Measurements from ENCODE around the gene OR1K1. TPM values are rescaled to one million over a fixed set of nuclear protein-coding genes. Genes with fewer than 3 reads are reported as not detected.

The OR1K1 gene
- total and polyA plus RNA-seq, 9 of the 15 experiments (the other 6 are each of a cell fraction or from before 2014, with no cell fraction given): not detected

- peaks cover 22% of the 10 kb centered on the region for H3K79me2 ChIP-seq (ENCODE audit: control insufficient read depth, insufficient read depth, low read length)
- H2AFZ ChIP-seq (ENCODE audit: low read depth, low read length): no peak overlapping the region
- H3K9me1 ChIP-seq (ENCODE audit: control insufficient read depth, insufficient read depth, low read length): no peaks in the 10 kb centered on the region
- WGBS (ENCODE audit: insufficient coverage, low coverage, missing lambda C conversion rate): 18% methylated on average over 7 of the region's 7 CpGs
- H4K20me1 ChIP-seq (replicated peaks; ENCODE audit: control insufficient read depth, insufficient read depth, low read length): 0 out of 2 replicates have a peak, but pooled peaks cover 5% of the 10 kb centered on the region
- H3K4me1 ChIP-seq (replicated peaks in 1 of 2; ENCODE audit: control insufficient read depth in 2 of 2, insufficient read depth in 2 of 2, low read length in 2 of 2): peaks cover 7 to 11% of the 10 kb centered on the region in 2 experiments; a peak in 4 of 5 replicates
- H3K4me2 ChIP-seq (ENCODE audit: insufficient read depth, low read length): peak overlapping the region; percentile 23; the same call in 1 of the 2 replicates
- intact Hi-C loops (cut with micrococcal nuclease) (no loop called here), in situ Hi-C loops (cut with MboI) (loop anchor here (10.0 kb wide), 1 partner anchor 523 kb away; no protein-coding TSS in a partner anchor)
- no peak overlapping the region for H3K4me3 ChIP-seq
- no peaks in the 10 kb centered on the region for H3K27me3 ChIP-seq (ENCODE audit: control insufficient read depth in 2 of 2, insufficient read depth in 2 of 2, low read length in 2 of 2)
- no peak overlapping the region; the same call in 2 of the 3 replicates for H3K27ac ChIP-seq (ENCODE audit: extremely low read depth, low read depth, low read length)
- ChIA-PET POLR2A (no interaction called here), CTCF (ENCODE audit: low intra/inter-chr PET ratio) (no interaction called here)
- DNase-seq (ENCODE audit: extremely low read depth in 1 of 4, low spot score in 3 of 4) (peak in 2 of 4 experiments; percentile 32 to 58), ATAC-seq (peak; percentile 82), FAIRE-seq (peak; percentile 80)
- peaks cover 77% of the 10 kb centered on the region for H3K36me3 ChIP-seq (ENCODE audit: control insufficient read depth, insufficient read depth, low read length)
- peak overlapping the region in 1 of 2 experiments; percentile 59; a peak in 1 of 4 replicates for H3K9ac ChIP-seq (ENCODE audit: insufficient read depth in 1 of 2, low read depth in 2 of 2, low read length in 2 of 2)
- no TSS peak for BruUV-seq (replicated peaks)
- no peaks in the 10 kb centered on the region for H3K9me3 ChIP-seq (replicated peaks; ENCODE audit: control insufficient read depth, insufficient read depth, low read depth, low read length)
- TF ChIP-seq HIVEP1 (CRISPR knock-in tag; IDR thresholded peaks at IDR 0.05) (no peak), ZNF239 (CRISPR knock-in tag; IDR thresholded peaks at IDR 0.05) (no peak), CREM (IDR thresholded peaks at IDR 0.05; ENCODE audit: low read depth) (peak; percentile 51; the same call in 1 of the 2 replicates), GTF2E2 (tag; IDR thresholded peaks at IDR 0.05) (no peak), RCOR1 (IDR thresholded peaks at IDR 0.05; ENCODE audit: borderline replicate concordance in 1 of 2, low read depth in 2 of 2, low read length in 2 of 2) (peak in 1 of 2 experiments; percentile 48; a peak in 1 of 4 replicates), ETV1 (tag; conservative IDR thresholded peaks at IDR 0.05; ENCODE audit: low read depth) (0 out of 2 replicates have a peak, but pooled peaks have one; percentile 25), TEAD1 (CRISPR knock-in tag; IDR thresholded peaks at IDR 0.05) (0 out of 4 replicates have a peak, but pooled peaks of 1 of the 2 experiments have one; percentile 9), CEBPG (CRISPR knock-in tag; IDR thresholded peaks at IDR 0.05) (peak; percentile 81), CEBPG (tag; conservative IDR thresholded peaks at IDR 0.05 in 1 of 2, IDR thresholded peaks at IDR 0.05 in 1 of 2) (peak; percentile 87 to 89), ZNF174 (CRISPR knock-in tag; IDR thresholded peaks at IDR 0.05) (no peak), NFE2 (IDR thresholded peaks at IDR 0.05; ENCODE audit: low read depth) (peak; percentile 23; the same call in 1 of the 2 replicates), SLC30A9 (CRISPR knock-in tag; IDR thresholded peaks at IDR 0.05) (no peak), ZNF589 (CRISPR knock-in tag; IDR thresholded peaks at IDR 0.05; ENCODE audit: low read depth) (peak; percentile 52; the same call in 1 of the 2 replicates), GTF2B (IDR thresholded peaks at IDR 0.05; ENCODE audit: extremely low read depth, insufficient read length) (no peak)
- TF ChIP-seq, protein P1, sequence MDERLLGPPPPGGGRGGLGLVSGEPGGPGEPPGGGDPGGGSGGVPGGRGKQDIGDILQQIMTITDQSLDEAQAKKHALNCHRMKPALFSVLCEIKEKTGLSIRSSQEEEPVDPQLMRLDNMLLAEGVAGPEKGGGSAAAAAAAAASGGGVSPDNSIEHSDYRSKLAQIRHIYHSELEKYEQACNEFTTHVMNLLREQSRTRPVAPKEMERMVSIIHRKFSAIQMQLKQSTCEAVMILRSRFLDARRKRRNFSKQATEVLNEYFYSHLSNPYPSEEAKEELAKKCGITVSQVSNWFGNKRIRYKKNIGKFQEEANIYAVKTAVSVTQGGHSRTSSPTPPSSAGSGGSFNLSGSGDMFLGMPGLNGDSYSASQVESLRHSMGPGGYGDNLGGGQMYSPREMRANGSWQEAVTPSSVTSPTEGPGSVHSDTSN (CRISPR knock-in tag; IDR thresholded peaks at IDR 0.05; ENCODE audit: low read depth): no peak
- TF ChIP-seq, protein P1 (tag; conservative IDR thresholded peaks at IDR 0.05; ENCODE audit: low read depth): peak; percentile 79
These were observed 21.5 kb downstream of the OR1K1 start for GRCh38 chr9:122821278-122821943.
